Muscle of back (tissue), 11 donors: ENCODE data around the gene GMCL2. TPM values are rescaled to one million over a fixed set of nuclear protein-coding genes. Genes with fewer than 3 reads are reported as not detected.

Experiments used
- DNase-seq, 3 donors: peaks; one replicate each; pipeline versions ENCODE4 v3.0.0 to v3.0.0-alpha.2; 2013
- polyA plus RNA-seq, 10 donors: library from polyadenylated mRNA; unstranded; fragments of 120-200 nt; gene quantifications; one replicate each; pipeline ENCODE4 v1.2.1, GENCODE V29; 2013; ENCODE audit not compliant: insufficient read length in 10 of 10

GMCL2 gene
- polyA plus RNA-seq, 10 donors = not detected

DNA sequence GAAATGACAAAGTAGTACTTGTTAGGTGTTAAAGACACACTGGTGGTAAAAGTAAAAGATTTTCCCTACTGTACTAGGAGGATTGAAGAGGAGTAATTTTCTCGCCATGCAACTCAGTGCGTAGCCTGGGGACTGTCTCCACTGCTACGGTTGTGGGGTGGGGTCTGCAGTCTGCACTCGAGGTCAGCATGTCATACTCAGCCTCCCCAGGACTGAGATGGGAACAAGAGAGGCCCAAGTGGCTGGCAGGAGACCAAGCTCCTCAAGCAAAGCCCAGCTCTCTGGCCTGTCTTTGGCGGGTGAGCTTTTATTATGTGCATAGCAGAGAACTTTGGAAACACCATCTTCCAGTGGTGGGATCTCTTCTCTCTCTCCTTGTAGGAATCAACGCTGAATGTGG lies 43.9 kb downstream of the GMCL2 start:
- DNase-seq = no peak

DNA sequence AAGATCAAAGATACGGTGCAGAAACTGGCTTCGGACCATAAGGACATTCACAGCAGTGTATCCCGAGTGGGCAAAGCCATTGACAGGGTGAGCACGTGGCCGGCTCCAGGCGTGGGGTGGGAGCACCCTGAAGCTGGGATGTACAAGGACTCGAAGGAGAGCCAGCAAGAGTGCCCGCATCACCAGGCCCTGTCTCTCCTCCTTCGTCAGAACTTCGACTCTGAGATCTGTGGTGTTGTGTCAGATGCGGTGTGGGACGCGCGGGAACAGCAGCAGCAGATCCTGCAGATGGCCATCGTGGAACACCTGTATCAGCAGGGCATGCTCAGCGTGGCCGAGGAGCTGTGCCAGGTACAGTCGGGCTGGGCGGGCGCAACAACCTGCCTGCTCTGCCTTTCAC lies 44.5 kb downstream of the GMCL2 start:
- DNase-seq = no peak

DNA sequence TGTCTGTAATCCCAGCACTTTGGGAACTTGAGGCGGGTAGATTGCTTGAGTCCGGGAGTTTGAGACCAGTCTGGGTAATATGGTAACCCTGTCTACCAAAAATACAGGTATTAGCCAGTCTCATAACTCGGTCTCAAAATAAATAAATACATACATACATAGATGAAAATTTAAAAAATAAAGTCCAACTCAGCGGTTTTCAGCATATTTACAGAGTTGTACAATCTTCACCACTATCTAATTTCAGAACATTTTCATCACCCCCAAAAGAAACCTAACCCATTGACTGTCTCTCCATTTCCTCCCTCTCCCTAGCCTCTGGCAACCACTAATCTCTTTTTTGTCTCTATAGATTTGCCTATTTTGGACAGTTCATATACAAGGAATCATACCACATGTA lies 45.6 kb downstream of the GMCL2 start:
- no peak for DNase-seq

DNA sequence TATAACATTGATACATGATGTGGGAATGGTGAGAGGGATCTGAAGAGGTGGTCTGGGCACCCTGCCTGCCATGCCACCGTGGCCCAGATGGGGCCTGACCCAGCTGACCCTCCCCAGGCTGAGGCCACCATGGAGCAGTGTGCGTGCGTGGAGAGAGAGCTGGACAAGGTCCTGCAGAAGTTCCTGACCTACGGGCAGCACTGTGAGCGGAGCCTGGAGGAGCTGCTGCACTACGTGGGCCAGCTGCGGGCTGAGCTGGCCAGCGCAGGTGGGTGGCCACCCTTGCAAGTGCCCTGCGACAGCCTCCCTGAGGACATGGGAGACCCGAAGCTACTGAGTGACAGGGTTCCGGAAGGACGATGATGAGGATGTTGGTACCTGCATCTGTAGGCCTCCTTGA lies 49.2 kb downstream of the GMCL2 start:
- no peak for DNase-seq

DNA sequence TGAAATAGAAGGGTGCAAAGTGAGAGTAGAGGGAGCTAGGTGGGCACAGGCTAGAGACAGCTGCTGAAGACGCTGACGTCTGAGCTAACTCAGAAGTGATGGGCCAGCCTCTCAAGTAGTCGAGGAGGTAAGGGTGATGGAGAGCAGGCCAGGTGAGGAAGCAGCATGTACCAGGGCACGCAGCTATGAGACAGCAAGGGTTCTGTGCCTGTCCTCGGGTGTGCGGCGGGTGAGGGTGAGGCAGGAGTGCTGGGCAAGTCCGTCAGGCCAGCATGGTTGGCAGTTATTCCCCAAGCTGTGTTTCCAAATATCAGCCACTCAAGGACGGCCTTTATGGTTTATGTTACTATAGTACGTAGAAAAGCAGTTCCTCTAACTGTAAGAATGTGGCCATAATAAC lies 50.2 kb downstream of the GMCL2 start:
- DNase-seq = no peak

Other genes with a start within 250 kb of the GMCL2 start
- gene PROP1, start 191.1 kb downstream of the GMCL2 start, polyA plus RNA-seq = not detected
- 10 to 100 TPM; 15.8 to 23.7 (median 19.9) TPM for gene N4BP3, start 73.8 kb downstream of the GMCL2 start, polyA plus RNA-seq
- gene RMND5B, start 56.4 kb downstream of the GMCL2 start, polyA plus RNA-seq = 10 to 100 TPM; 27.2 to 32.0 (median 29.8) TPM
- 100 to 1,000 TPM in 4 of 10 donors, 10 to 100 TPM in 6; 74.4 to 124 (median 92.2) TPM for gene NHP2, start 33.5 kb downstream of the GMCL2 start, polyA plus RNA-seq
- gene HNRNPAB, start 17.2 kb upstream of the GMCL2 start, polyA plus RNA-seq = 100 to 1,000 TPM in 2 of 10 donors, 10 to 100 TPM in 8; 72.5 to 124 (median 89.0) TPM
- gene PHYKPL, start 45.4 kb upstream of the GMCL2 start, polyA plus RNA-seq = 10 to 100 TPM; 37.0 to 91.0 (median 48.7) TPM